ENCODE measurements around the gene DCP1A. TPM values are rescaled to one million over a fixed set of nuclear protein-coding genes. Genes with fewer than 3 reads are reported as not detected.

The DCP1A gene
- total and polyA plus RNA-seq, 2 donors (not counting 3 experiments of a cell fraction or from before 2014, with no cell fraction given), result 32.3 to 38.0 TPM

DNA sequence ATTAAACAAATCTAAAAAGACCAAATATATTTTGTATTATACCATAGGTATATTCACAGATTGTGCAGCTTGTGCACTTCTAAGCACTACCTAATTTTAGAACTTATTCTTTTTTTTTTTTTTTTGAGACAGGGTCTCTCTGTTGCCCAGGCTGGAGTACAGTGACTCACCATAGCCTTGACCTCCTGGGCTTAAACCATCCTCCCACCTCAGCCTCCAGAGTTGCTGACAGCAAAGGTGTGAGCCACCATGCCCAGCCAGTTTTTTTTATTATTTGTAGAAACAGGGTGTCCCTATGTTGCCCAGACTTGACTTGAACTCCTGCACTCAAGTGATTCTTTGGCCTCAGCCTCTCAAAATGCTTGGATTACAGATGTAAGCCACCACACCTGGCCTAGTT lies 79.6 kb downstream of the DCP1A start:
- Histone ChIP-seq H3K4me3 (replicated peaks in 1 of 3; ENCODE audit: insufficient read depth in 1 of 3, low read depth in 1 of 3, low read length in 3 of 3) (no peak overlapping the region), H3K27me3 (ENCODE audit: control insufficient read depth in 2 of 2, insufficient read depth in 2 of 2, low read length in 2 of 2) (no peaks in the 10 kb centered on the region), H3K36me3 (ENCODE audit: control insufficient read depth in 2 of 2, extremely low read depth in 1 of 2, insufficient read depth in 2 of 2, low read length in 2 of 2) (no peaks in the 10 kb centered on the region), H3K9ac (replicated peaks; ENCODE audit: extremely low read depth, insufficient read depth, low read length) (no peak overlapping the region), H4K20me1 (replicated peaks; ENCODE audit: control insufficient read depth, extremely low read depth, insufficient read depth, low read length) (no peaks in the 10 kb centered on the region), H2AFZ (ENCODE audit: low read depth, low read length) (no peak overlapping the region), H3K27ac (ENCODE audit: insufficient read depth, low read depth, low read length) (no peak overlapping the region), H3K4me2 (ENCODE audit: insufficient read depth, low read length) (no peak overlapping the region), H3K79me2 (ENCODE audit: control insufficient read depth, insufficient read depth, low read length) (no peaks in the 10 kb centered on the region), H3K9me3 (replicated peaks; ENCODE audit: control insufficient read depth, insufficient read depth, low read length) (no peaks in the 10 kb centered on the region), H3K4me1 (ENCODE audit: control insufficient read depth, extremely low read depth, insufficient read depth, low read length) (peaks cover 13% of the 10 kb centered on the region), H3K9me1 (replicated peaks; ENCODE audit: control insufficient read depth, extremely low read depth, insufficient read depth, low read length) (no peaks in the 10 kb centered on the region)
- intact Hi-C loops (cut with micrococcal nuclease), result no loop called here
- FAIRE-seq (no peak), DNase-seq (ENCODE audit: low read depth, low spot score) (no peak)
- dilution Hi-C loops (cut with MboI; ENCODE audit: extremely low pct_ligation_motif_present, low sequenced_read_pairs), result no loop called here
- CTCF ChIA-PET, result interaction anchor here (0.7 kb wide), 1 partner anchor 444 kb away, joined by 3 read pairs; no protein-coding TSS in a partner anchor
- BruUV-seq (replicated peaks), result no TSS peak
- POLR2A ChIA-PET, result no interaction called here
- no peak for TF ChIP-seq JUN (IDR thresholded peaks at IDR 0.05; ENCODE audit: borderline replicate concordance, insufficient read depth, insufficient read length, low read depth)
- no peak for TF ChIP-seq FOS (IDR thresholded peaks at IDR 0.05; ENCODE audit: borderline replicate concordance, insufficient read depth, low read length)
- no peak for TF ChIP-seq POLR2A (IDR thresholded peaks at IDR 0.05; ENCODE audit: low read depth, low read length)
- no peak for TF ChIP-seq MYC (IDR thresholded peaks at IDR 0.05; ENCODE audit: low read depth, low read length)
- TF ChIP-seq GATA2 (IDR thresholded peaks at IDR 0.05; ENCODE audit: insufficient read depth, insufficient read length, low read depth, low read length), result no peak
- no peak for TF ChIP-seq EZH2 (IDR thresholded peaks at IDR 0.05; ENCODE audit: borderline replicate concordance, low read depth, low read length, severe bottlenecking)
- TF ChIP-seq POLR2AphosphoS5 (IDR thresholded peaks at IDR 0.05; ENCODE audit: insufficient read depth, low read depth, low read length), result no peak

- no peaks in the 10 kb centered on the region for H3K27me3 ChIP-seq (ENCODE audit: control insufficient read depth in 2 of 2, insufficient read depth in 2 of 2, low read length in 2 of 2)
- intact Hi-C loops (cut with micrococcal nuclease) (no loop called here), dilution Hi-C loops (cut with MboI; ENCODE audit: extremely low pct_ligation_motif_present, low sequenced_read_pairs) (no loop called here)
- no peak overlapping the region for H3K4me2 ChIP-seq (ENCODE audit: insufficient read depth, low read length)
- no peak overlapping the region for H3K4me3 ChIP-seq (replicated peaks in 1 of 3; ENCODE audit: insufficient read depth in 1 of 3, low read depth in 1 of 3, low read length in 3 of 3)
- ChIA-PET CTCF (no interaction called here), POLR2A (no interaction called here)
- H3K27ac ChIP-seq (ENCODE audit: insufficient read depth, low read depth, low read length), result no peak overlapping the region
- BruUV-seq (replicated peaks), result no TSS peak
- no peak for TF ChIP-seq EZH2 (IDR thresholded peaks at IDR 0.05; ENCODE audit: borderline replicate concordance, low read depth, low read length, severe bottlenecking)
- no peak for TF ChIP-seq GATA2 (IDR thresholded peaks at IDR 0.05; ENCODE audit: insufficient read depth, insufficient read length, low read depth, low read length)
- no peak for TF ChIP-seq POLR2AphosphoS5 (IDR thresholded peaks at IDR 0.05; ENCODE audit: insufficient read depth, low read depth, low read length)
- no peak for TF ChIP-seq CTCF (IDR thresholded peaks at IDR 0.05; ENCODE audit: extremely low read depth in 1 of 2, insufficient read depth in 1 of 2, low read depth in 1 of 2, low read length in 2 of 2)
- TF ChIP-seq, protein P1, sequence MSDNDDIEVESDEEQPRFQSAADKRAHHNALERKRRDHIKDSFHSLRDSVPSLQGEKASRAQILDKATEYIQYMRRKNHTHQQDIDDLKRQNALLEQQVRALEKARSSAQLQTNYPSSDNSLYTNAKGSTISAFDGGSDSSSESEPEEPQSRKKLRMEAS (IDR thresholded peaks at IDR 0.05; ENCODE audit: insufficient read depth, insufficient read length), result no peak
- no peak for TF ChIP-seq FOS (IDR thresholded peaks at IDR 0.05; ENCODE audit: borderline replicate concordance, insufficient read depth, low read length)
- TF ChIP-seq MYC (IDR thresholded peaks at IDR 0.05; ENCODE audit: low read depth, low read length), result no peak
- no peak for TF ChIP-seq POLR2A (IDR thresholded peaks at IDR 0.05; ENCODE audit: low read depth, low read length)
- TF ChIP-seq JUN (IDR thresholded peaks at IDR 0.05; ENCODE audit: borderline replicate concordance, insufficient read depth, insufficient read length, low read depth), result no peak
- H3K4me1 ChIP-seq (ENCODE audit: control insufficient read depth, extremely low read depth, insufficient read depth, low read length), result peaks cover 3% of the 10 kb centered on the region
- no peaks in the 10 kb centered on the region for H3K79me2 ChIP-seq (ENCODE audit: control insufficient read depth, insufficient read depth, low read length)
- no peak overlapping the region for H3K9ac ChIP-seq (replicated peaks; ENCODE audit: extremely low read depth, insufficient read depth, low read length)
- H3K9me3 ChIP-seq (replicated peaks; ENCODE audit: control insufficient read depth, insufficient read depth, low read length), result no peaks in the 10 kb centered on the region
- FAIRE-seq (no peak), DNase-seq (ENCODE audit: low read depth, low spot score) (no peak)
- no peaks in the 10 kb centered on the region for H3K36me3 ChIP-seq (ENCODE audit: control insufficient read depth in 2 of 2, extremely low read depth in 1 of 2, insufficient read depth in 2 of 2, low read length in 2 of 2)
- H2AFZ ChIP-seq (ENCODE audit: low read depth, low read length), result no peak overlapping the region
- no peaks in the 10 kb centered on the region for H4K20me1 ChIP-seq (replicated peaks; ENCODE audit: control insufficient read depth, extremely low read depth, insufficient read depth, low read length)
- H3K9me1 ChIP-seq (replicated peaks; ENCODE audit: control insufficient read depth, extremely low read depth, insufficient read depth, low read length), result no peaks in the 10 kb centered on the region
These were observed 82.6 kb downstream of the DCP1A start for GRCh38 chr3:53264718-53265117.

All from endothelial cell of umbilical vein (primary cell).